Activated effector memory CD4-positive, alpha-beta T cell treated with anti-CD3 and anti-CD28 coated beads, Interleukin-2, amount 50 U/mL, for 16 hours (primary cell): ENCODE data around the gene SLC39A3.

Source experiments
- DNase-seq: peaks from one replicate; pipeline ENCODE4 v3.0.0-alpha.2; 2020

SLC39A3 gene

GRCh38 chr19:2768365-2769132 lies 28.7 kb upstream of the SLC39A3 start:
- DNase-seq = no peak

GRCh38 chr19:2767688-2768087 lies 27.9 kb upstream of the SLC39A3 start:
- no peak for DNase-seq

DNA sequence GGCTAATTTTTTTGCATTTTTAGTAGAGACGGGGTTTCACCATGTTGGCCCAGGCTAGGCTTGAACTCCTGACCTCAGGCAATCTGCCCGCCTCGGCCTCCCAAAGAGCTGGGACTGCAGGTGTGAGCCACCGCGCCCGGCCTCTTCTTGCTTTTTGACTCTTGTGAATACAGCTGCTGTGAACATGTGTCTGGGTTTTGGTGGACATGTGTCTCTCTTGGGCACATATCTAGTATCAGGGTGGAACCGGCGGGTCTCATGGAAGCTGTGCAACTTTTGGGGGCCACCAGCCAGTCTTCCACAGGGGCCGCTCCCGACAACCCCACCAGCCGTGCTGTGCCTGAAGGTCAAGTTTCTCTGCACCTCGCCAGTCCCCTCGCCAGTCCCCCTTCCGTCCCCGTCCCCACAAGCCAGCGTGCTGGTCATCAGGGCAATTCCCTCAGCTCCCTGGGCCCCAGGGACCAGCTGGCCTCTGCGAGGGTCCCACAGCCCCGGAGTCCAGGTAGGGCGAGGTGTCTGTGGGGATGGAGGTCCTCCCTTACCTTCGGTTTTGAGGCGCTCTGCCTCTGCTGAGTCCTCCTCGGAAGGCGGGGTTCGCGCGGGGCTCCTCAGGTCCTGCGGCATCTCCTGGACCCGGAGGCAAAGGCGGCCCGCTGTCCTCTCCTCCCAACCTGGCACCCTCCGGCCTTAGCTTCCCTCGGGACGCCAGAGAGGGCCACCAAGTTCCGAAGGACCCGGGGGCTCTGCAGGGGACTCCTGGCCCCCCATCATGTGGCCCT lies 27.0 kb upstream of the SLC39A3 start:
- DNase-seq = no peak

DNA sequence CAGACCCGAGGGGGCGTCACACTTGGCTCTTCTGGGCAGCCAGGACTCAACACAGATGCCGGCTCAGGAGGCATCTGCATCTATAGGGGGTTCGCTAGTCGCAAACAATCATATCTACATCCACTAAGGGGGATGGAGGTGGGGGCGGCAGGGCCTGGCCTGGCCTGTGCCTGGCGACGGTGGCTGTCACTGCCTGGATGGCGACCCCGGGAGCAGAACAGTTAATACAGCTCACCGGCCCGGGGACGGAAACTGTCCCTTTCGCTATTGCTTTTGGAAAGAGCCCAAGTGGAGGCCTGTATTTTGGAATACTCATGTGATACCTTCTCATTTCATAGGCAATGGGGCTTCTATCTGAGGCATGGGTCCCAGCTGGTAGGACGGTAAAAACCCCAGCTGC lies 25.6 kb upstream of the SLC39A3 start:
- no peak for DNase-seq

- DNase-seq = no peak
Observed at GRCh38 chr19:2764945-2765344, 25.1 kb upstream of the SLC39A3 start.

- DNase-seq = no peak
Observed at GRCh38 chr19:2763687-2764086, 23.9 kb upstream of the SLC39A3 start.

DNA sequence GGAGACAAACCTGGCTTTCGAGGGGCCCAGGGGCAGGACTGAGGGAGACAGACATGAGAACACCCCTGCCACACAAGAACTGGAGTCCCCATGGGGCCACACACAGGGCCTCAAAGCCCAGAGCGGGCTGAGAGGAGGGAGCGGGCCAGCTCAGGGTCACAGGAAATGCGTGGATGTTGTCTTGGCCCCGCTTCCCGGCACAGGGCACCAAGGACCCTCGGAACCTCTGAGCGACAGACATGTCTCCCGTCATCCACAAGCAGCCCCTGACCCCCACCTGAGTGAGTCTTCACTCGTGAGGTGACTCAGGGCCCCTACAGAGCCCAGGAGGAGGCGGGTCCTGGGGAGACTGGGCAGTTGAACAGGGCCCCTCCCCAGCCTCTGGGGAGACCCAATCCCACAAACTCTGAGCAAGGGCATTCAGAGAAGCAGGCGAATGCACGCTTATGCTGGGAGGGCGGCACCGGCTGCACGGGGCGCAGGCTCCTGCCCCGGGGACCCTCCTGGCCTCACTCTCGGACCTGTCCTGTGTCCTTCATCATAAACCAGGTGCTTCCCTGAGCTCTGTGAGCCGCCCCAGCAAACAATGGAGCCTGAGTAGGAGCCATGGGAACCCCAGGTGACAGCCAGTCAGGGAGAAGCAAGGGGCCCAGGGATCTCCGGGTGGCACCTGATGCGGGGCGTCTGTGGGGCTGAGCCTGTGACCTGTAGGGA lies 23.1 kb upstream of the SLC39A3 start:
- DNase-seq = no peak

GRCh38 chr19:2761876-2762782 lies 22.3 kb upstream of the SLC39A3 start:
- no peak for DNase-seq

DNA sequence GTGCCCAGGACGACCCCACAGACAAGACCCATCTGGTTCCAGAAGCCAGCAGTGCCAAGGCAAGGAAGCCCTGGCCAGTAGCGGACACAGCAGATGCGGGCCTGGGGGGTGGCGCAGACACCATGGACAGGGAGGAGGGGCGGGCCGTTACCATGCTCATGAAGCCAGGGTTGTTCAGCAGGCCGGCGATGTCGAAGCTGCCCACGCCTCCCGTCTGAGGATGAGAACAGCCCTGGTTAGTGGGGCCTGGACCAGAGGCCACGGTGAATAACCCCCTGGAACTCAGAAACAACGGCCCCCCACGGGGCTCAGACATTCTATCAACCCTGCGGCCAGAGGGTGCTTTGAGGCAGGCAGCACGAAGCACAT lies 21.5 kb upstream of the SLC39A3 start:
- no peak for DNase-seq

DNA sequence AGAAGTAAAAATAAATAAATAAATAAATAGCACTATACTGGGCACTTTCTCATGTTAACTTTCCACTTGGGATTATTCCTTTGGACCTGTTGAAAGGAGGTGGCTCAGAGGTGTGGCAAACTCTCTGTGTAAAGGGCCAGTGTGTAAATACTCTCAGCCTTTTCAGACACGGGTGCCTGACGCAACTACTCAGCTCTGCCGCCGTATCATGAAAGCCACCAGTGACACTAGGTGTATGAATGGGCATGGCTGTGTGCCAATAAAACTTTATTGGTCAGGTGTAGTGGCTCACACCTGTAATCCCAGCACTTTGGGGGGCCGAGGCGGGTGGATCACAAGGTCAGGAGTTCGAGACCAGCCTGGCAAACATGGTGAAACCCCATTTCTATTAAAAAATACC lies 20.1 kb upstream of the SLC39A3 start:
- DNase-seq = no peak

DNA sequence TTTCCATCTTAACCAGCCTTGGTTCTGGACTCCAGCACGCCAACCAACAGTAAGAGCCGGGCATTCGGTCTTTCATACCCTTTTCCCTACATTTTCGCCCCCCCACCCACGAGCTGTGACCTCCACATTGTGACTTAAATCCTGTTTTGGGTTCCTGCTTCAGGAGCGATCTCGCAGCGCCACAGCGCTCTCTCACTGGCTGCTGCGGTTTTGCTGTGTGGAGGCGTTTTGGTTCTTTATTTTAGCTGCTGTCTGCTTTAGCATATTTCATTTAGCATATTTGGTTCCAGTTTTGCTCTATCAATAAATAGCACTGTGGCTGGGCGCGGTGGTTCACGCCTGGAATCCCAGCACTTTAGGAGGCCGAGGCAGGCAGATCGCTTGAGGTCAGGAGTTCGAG lies 19.5 kb upstream of the SLC39A3 start:
- no peak for DNase-seq

- no peak for DNase-seq
Observed at GRCh38 chr19:2758601-2759313, 18.9 kb upstream of the SLC39A3 start.

DNA sequence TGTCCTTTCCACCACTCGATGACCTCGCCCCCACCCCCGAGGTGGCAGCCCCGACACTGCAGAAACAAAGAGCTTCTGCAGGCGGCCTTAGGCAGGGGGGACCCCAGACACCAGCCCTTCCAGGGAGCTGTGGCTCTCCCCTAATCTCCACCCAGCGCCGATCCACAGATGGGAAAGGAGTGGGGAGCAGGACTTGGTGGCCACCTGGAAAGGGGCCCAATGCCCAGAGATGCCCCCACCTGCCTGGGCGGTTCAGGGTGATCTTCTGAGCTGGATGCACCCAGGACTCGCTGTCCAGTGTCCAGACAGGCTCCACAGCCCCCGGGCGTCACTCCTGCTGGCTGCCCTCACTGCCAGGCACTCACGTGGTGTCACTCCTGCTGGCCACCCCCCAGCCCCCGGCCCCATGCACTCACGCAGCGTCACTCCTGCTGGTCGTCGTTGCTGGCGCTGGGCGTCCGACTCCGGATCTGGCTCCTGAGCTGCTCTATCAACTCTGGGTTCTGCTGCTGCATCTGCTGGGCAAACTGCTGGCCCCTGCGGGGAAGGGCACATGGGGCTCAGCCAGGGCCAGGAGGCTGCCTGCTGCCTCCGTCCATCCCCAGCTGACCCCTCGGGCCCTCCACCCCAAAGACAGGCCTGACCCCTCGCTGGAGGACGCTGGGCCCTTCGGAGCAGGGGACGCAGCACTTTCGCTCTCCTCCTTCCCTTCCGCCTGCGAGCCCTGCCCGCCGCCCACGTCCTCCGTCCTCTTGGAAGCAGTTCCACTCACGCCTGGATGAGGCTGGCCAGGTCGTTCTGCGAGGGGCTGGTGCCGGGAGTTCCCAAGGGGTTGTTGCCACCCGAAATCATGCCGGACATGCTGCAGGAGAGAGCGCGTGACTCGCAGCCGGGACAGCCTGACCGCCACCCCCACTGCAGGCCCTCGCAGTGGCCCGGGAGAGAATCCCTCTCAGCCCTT lies 17.4 kb upstream of the SLC39A3 start:
- no peak for DNase-seq

DNA sequence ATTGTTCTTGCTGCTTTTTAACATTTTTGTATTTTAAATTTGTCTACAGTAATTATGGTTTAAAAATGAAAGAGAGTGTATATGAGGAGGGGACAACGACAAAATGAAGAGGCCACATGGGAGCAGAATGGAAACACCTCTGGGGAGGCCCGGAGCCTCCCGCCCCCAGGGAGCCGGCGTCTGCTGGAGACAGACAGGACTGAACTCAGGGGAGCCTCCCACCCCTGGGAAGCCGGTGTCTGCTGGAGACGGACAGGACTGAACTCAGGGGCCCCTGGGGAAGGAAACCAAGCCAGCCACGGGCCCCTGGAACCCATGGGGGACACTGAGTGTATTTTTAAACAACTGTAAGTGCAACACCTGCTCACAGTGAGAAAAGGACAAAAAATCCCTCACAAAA lies 16.7 kb upstream of the SLC39A3 start:
- no peak for DNase-seq

- no peak for DNase-seq
Observed at GRCh38 chr19:2755811-2756210, 16.0 kb upstream of the SLC39A3 start.

- no peak for DNase-seq
Observed at GRCh38 chr19:2755448-2755705, 15.6 kb upstream of the SLC39A3 start.

GRCh38 chr19:2754659-2755447 lies 15.0 kb upstream of the SLC39A3 start:
- no peak for DNase-seq

- DNase-seq = no peak
Observed at GRCh38 chr19:2751438-2751830, 11.6 kb upstream of the SLC39A3 start.

GRCh38 chr19:2750808-2751437 lies 11.1 kb upstream of the SLC39A3 start:
- no peak for DNase-seq

GRCh38 chr19:2747349-2747748 lies 7.5 kb upstream of the SLC39A3 start:
- DNase-seq = no peak
